Kidney capillary endothelial cell (primary cell): ENCODE data around the gene SLC9A9.
"Not testable (repeated sequence)": the region's sequence is repeated elsewhere in the genome, so short reads cannot be mapped to it uniquely, and the experiment has no call there.

Experiments
- DNase-seq: peaks from one replicate; pipeline ENCODE4 v3.0.0-alpha.2; 2018; ENCODE audit warnings: low spot score

SLC9A9 gene

GRCh38 chr3:143450632-143451031 is 397.6 kb downstream of the SLC9A9 start:
- DNase-seq = no peak

- DNase-seq = no peak
Measured at GRCh38 chr3:143447491-143447890, 400.8 kb downstream of the SLC9A9 start.

- DNase-seq = peak; percentile 28
Measured at GRCh38 chr3:143445118-143445517, 403.1 kb downstream of the SLC9A9 start.

GRCh38 chr3:143443851-143444331 is 404.4 kb downstream of the SLC9A9 start:
- peak; percentile 99 for DNase-seq

GRCh38 chr3:143442814-143443447 is 405.3 kb downstream of the SLC9A9 start:
- peak; percentile 14 for DNase-seq

- DNase-seq = no peak
Measured at GRCh38 chr3:143441516-143442171, 406.6 kb downstream of the SLC9A9 start.

- DNase-seq = no peak
Measured at GRCh38 chr3:143439817-143440216, 408.5 kb downstream of the SLC9A9 start.

GRCh38 chr3:143437405-143437804 is 410.9 kb downstream of the SLC9A9 start:
- no peak for DNase-seq

- peak; percentile 23 for DNase-seq
Measured at GRCh38 chr3:143436231-143436930, 411.9 kb downstream of the SLC9A9 start.

- peak; percentile 16 for DNase-seq
Measured at GRCh38 chr3:143433787-143434378, 414.4 kb downstream of the SLC9A9 start.

- DNase-seq = not testable (repeated sequence)
Measured at GRCh38 chr3:143431298-143431697, 417.0 kb downstream of the SLC9A9 start.

- DNase-seq = no peak
Measured at GRCh38 chr3:143430568-143430967, 417.7 kb downstream of the SLC9A9 start.

GRCh38 chr3:143429628-143430514 is 418.4 kb downstream of the SLC9A9 start:
- DNase-seq = no peak

- DNase-seq = no peak
Measured at GRCh38 chr3:143428294-143428693, 420.0 kb downstream of the SLC9A9 start.

- no peak for DNase-seq
Measured at GRCh38 chr3:143427631-143428030, 420.6 kb downstream of the SLC9A9 start.

GRCh38 chr3:143424874-143425273 is 423.4 kb downstream of the SLC9A9 start:
- DNase-seq = no peak

GRCh38 chr3:143421556-143421955 is 426.7 kb downstream of the SLC9A9 start:
- no peak for DNase-seq

- DNase-seq = no peak
Measured at GRCh38 chr3:143419611-143420010, 428.7 kb downstream of the SLC9A9 start.

GRCh38 chr3:143418391-143418790 is 429.9 kb downstream of the SLC9A9 start:
- no peak for DNase-seq

- no peak for DNase-seq
Measured at GRCh38 chr3:143416229-143416628, 432.0 kb downstream of the SLC9A9 start.

- DNase-seq = no peak
Measured at GRCh38 chr3:143414571-143415253, 433.6 kb downstream of the SLC9A9 start.
